Dermis lymphatic vessel endothelial cell (primary cell): ENCODE results near the gene PROSER2. TPM values are rescaled to one million over a fixed set of nuclear protein-coding genes. Genes with fewer than 3 reads are reported as not detected.

ENCODE experiments used
- total RNA-seq: library from RNA; depleted of rRNA; stranded (reverse); fragments of >200 nt; gene quantifications from 2 replicates; pipeline ENCODE4 v1.2.1, GENCODE V29; 2014

The PROSER2 gene
- 4.0 and 8.0 TPM in 2 replicates for total RNA-seq

GRCh38 chr10:11823122-11823988 lies at the start of gene PROSER2:
TSS of gene PROSER2 (plus strand) at chr10:11823356. CDS start at chr10:11852078, 28,722 bp downstream.

Other genes with a start within 250 kb of the PROSER2 start
- gene USP6NL, start 211.7 kb upstream of the PROSER2 start, total RNA-seq, result 13.2 and 14.3 TPM in 2 replicates
- gene ECHDC3, start 81.0 kb upstream of the PROSER2 start, total RNA-seq, result 15.7 and 21.7 TPM in 2 replicates
- gene UPF2, start 219.5 kb downstream of the PROSER2 start, total RNA-seq, result 12.4 and 16.8 TPM in 2 replicates
- 25.3 and 26.4 TPM in 2 replicates for gene DHTKD1, start 245.6 kb downstream of the PROSER2 start, total RNA-seq